SH-SY5Y (cell line): ENCODE results near the gene INPP4A.

Experiments
- GATA2 ChIP-seq: IDR thresholded peaks from 2 replicates; pipeline ENCODE4 v1.6.1; 2011; ENCODE audit warnings: mild to moderate bottlenecking, low read depth, low read length
- GATA3 ChIP-seq: IDR thresholded peaks from 2 replicates; pipeline ENCODE4 v1.6.1; 2011; ENCODE audit warnings: low read depth, mild to moderate bottlenecking, low read length, moderate library complexity

GRCh38 chr2:98468621-98469236, 24.1 kb downstream of the INPP4A start:
- TF ChIP-seq GATA2 (no peak), GATA3 (no peak)
